K562 (cell line): ENCODE data around the gene ARHGAP28. TPM values are rescaled to one million over a fixed set of nuclear protein-coding genes. Genes with fewer than 3 reads are reported as not detected.

Source experiments
- ATAC-seq: fragments of 200-7000 bp; cut with Tn5 transposase; 3 replicates; pipeline ENCODE4 v1.9.1; 2020; ENCODE audit warnings: moderate library complexity
- BruUV-seq: library from RNA; stranded (reverse); fragments of 400-500 nt; replicated peaks from 2 replicates; lab custom pipeline; 2021; lab: Mats Ljungman, UMichigan
- CTCF ChIA-PET: fragments of 300-600 bp; formaldehyde crosslinking; extraction: SDS; loops from one replicate; lab custom pipeline; 2021; ENCODE audit warnings: low intra/inter-chr PET ratio; lab: Yijun Ruan, JAX
- POLR2A ChIA-PET: fragments of 300-600, 350-650 bp; sonication (Branson Sonifier 250); formaldehyde crosslinking; extraction: SDS; loops from one replicate; lab custom pipeline; 2021; ENCODE audit warnings: antibody characterized with exemption, inconsistent platforms; lab: Yijun Ruan, JAX
- DNase-seq, 4 experiments: peaks; one replicate each; pipeline versions ENCODE4 v3.0.0 to v3.0.0-alpha.2; 2011 to 2018; ENCODE audit warnings: low spot score in 3 of 4, mixed read lengths in 3 of 4; ENCODE audit errors: extremely low read depth in 1 of 4
- FAIRE-seq: peaks from 2 replicates; lab custom pipeline; 2011; peaks lifted over from hg19 to GRCh38; lab: Jason Lieb, UNC
- H2AFZ ChIP-seq: 2 replicates; pipeline ENCODE4 v1.6.0; 2011; ENCODE audit warnings: low read depth, low read length, control low read depth, inconsistent platforms
- H3K27ac ChIP-seq: fragments of 200-600 bp; 3 replicates; pipeline ENCODE4 v1.8.0; 2011; ENCODE audit warnings: low read depth, mild to moderate bottlenecking, control low read depth, inconsistent platforms, low read length, moderate library complexity, mixed read lengths; ENCODE audit errors: extremely low read depth
- H3K27me3 ChIP-seq, 2 experiments: fragments of 300-600 bp in 1 of 2; 2 replicates in 1 of 2; 3 replicates in 1 of 2; pipeline versions ENCODE4 v1.6.0 to v1.8.0; 2011; ENCODE audit warnings: inconsistent platforms in 2 of 2, low read length in 2 of 2, mild to moderate bottlenecking in 1 of 2, mixed read lengths in 1 of 2, moderate library complexity in 1 of 2; ENCODE audit not compliant: control insufficient read depth in 2 of 2, insufficient read depth in 2 of 2
- H3K36me3 ChIP-seq: fragments of 300-600 bp; 3 replicates; pipeline ENCODE4 v1.8.0; 2011; ENCODE audit warnings: mild to moderate bottlenecking, low read length, inconsistent platforms; ENCODE audit not compliant: control insufficient read depth, insufficient read depth
- H3K4me1 ChIP-seq, 2 experiments: fragments of 200-600 bp in 1 of 2; replicated peaks in 1 of 2; 2 replicates in 1 of 2; 3 replicates in 1 of 2; pipeline versions ENCODE4 v1.5.1 to v1.8.0; 2011; ENCODE audit warnings: inconsistent platforms in 2 of 2, low read length in 2 of 2, mild to moderate bottlenecking in 1 of 2, mixed read lengths in 1 of 2, moderate library complexity in 1 of 2; ENCODE audit not compliant: control insufficient read depth in 2 of 2, insufficient read depth in 2 of 2
- H3K4me2 ChIP-seq: 2 replicates; pipeline ENCODE4 v1.6.1; 2011; ENCODE audit warnings: low read length, control low read depth, inconsistent platforms, mixed read lengths; ENCODE audit not compliant: insufficient read depth
- H3K4me3 ChIP-seq: fragments of 200-600 bp; sonication (generic), shearing (Covaris generic); 2 replicates; pipeline ENCODE4 v1.5.1; 2016; ENCODE audit warnings: control low read depth, inconsistent platforms
- H3K79me2 ChIP-seq: fragments of 200-600 bp; 3 replicates; pipeline ENCODE4 v1.8.0; 2011; ENCODE audit warnings: low read length, inconsistent platforms; ENCODE audit not compliant: control insufficient read depth, insufficient read depth
- H3K9ac ChIP-seq, 2 experiments: 2 replicates each; pipeline versions ENCODE4 v1.6.0 to v1.6.1; 2011; ENCODE audit warnings: low read depth in 2 of 2, low read length in 2 of 2, control low read depth in 1 of 2, inconsistent platforms in 1 of 2, mild to moderate bottlenecking in 1 of 2, mixed read lengths in 1 of 2; ENCODE audit not compliant: insufficient read depth in 1 of 2
- H3K9me1 ChIP-seq: one replicate; pipeline ENCODE4 v1.6.0; 2011; ENCODE audit warnings: inconsistent platforms, mild to moderate bottlenecking, low read length, moderate library complexity; ENCODE audit not compliant: control insufficient read depth, insufficient read depth
- H3K9me3 ChIP-seq: replicated peaks from 2 replicates; pipeline ENCODE4 v1.5.1; 2011; ENCODE audit warnings: low read depth, low read length, inconsistent platforms; ENCODE audit not compliant: control insufficient read depth, insufficient read depth
- H4K20me1 ChIP-seq: replicated peaks from 2 replicates; pipeline ENCODE4 v1.6.1; 2011; ENCODE audit warnings: low read length, inconsistent platforms, mixed read lengths; ENCODE audit not compliant: control insufficient read depth, insufficient read depth
- BRCA1 ChIP-seq, 2 experiments: fragments of 450-650 bp in 1 of 2; sonication (generic) in 1 of 2; formaldehyde crosslinking in 1 of 2; IDR thresholded peaks; 2 replicates each; pipeline versions ENCODE4 v1.5.0 to v1.6.1; 2017 to 2020; ENCODE audit warnings: mild to moderate bottlenecking in 1 of 2, missing genetic modification reagents in 1 of 2
- EZH2 ChIP-seq: IDR thresholded peaks from 2 replicates; pipeline ENCODE4 v1.6.1; 2012; ENCODE audit warnings: low read depth, mild to moderate bottlenecking, inconsistent platforms, low read length, borderline replicate concordance
- FUS ChIP-seq: fragments of 200-400 bp; formaldehyde crosslinking; optimal IDR thresholded peaks from 2 replicates; pipeline ENCODE3; 2017; ENCODE audit warnings: low read depth, low read length
- ILK ChIP-seq: fragments of 450-650 bp; IDR thresholded peaks from 2 replicates; pipeline ENCODE4 v1.6.1; 2016; ENCODE audit warnings: missing genetic modification characterization, low read depth, mild to moderate bottlenecking, missing compliant biosample characterization, moderate library complexity, borderline replicate concordance
- KAT7 ChIP-seq: sonication (generic); formaldehyde crosslinking; IDR thresholded peaks from 2 replicates; pipeline ENCODE4 v1.8.0; 2022; ENCODE audit warnings: missing genetic modification reagents, mild to moderate bottlenecking, borderline replicate concordance
- KLF1 ChIP-seq: fragments of 450-650 bp; IDR thresholded peaks from 2 replicates; pipeline ENCODE4 v1.6.1; 2016; ENCODE audit warnings: missing genetic modification characterization, missing compliant biosample characterization
- MTF1 ChIP-seq: fragments of 250-450 bp; sonication (Bioruptor Pico); IDR thresholded peaks from 2 replicates; pipeline ENCODE4 v1.9.0; 2021; ENCODE audit warnings: moderate library complexity, mild to moderate bottlenecking, inconsistent platforms, borderline replicate concordance
- RUNX1 ChIP-seq: sonication (generic); IDR thresholded peaks from 2 replicates; pipeline ENCODE4 v1.6.1; 2016; ENCODE audit warnings: antibody characterized with exemption, low read depth
- ZNF184 ChIP-seq: sonication (generic); formaldehyde crosslinking; IDR thresholded peaks from 2 replicates; pipeline ENCODE4 v1.5.0; 2020; ENCODE audit warnings: missing genetic modification reagents
- ZNF444 ChIP-seq: fragments of 250-450 bp; sonication (Bioruptor Pico); IDR thresholded peaks from 2 replicates; pipeline ENCODE4 v1.4.0; 2020; ENCODE audit warnings: mild to moderate bottlenecking, moderate library complexity
- WGBS: fragments of 100-300 bp; shearing (Covaris generic); methylation state at CpG from one replicate; pipeline ENCODE4 v1.1.6; 2016; ENCODE audit warnings: low coverage, mixed read lengths; ENCODE audit not compliant: insufficient coverage; ENCODE audit errors: missing lambda C conversion rate; 5-methylcytosine and 5-hydroxymethylcytosine counted together
- in situ Hi-C: fragments of 300-500 bp; cut with MboI; formaldehyde crosslinking; loops from 4 replicates; pipeline ENCODE4 v1.15.0; 2018; ENCODE audit warnings: inconsistent platforms, mixed read lengths
- intact Hi-C: fragments of 100-400 bp; cut with micrococcal nuclease; formaldehyde crosslinking; loops from 2 replicates; pipeline ENCODE4 v1.14.2; 2022
- polyA plus RNA-seq, 8 experiments: library from polyadenylated mRNA; depleted of rRNA in 4 of 8; stranded (reverse) in 5 of 8; unstranded in 3 of 8; fragments of >200 nt; fragmentation: Nextera tagmentation in 2 of 8; fragmentation: Illumina TruSeq in 1 of 8; extraction: Ambion mirVana in 2 of 8; extraction: Trizol in 1 of 8; gene quantifications; 2 replicates each; pipeline versions ENCODE4 v1.2.1 to v1.2.3, GENCODE V29; 2011 to 2014; ENCODE audit warnings: inconsistent platforms in 1 of 8, missing spikeins in 1 of 8
- total RNA-seq, 7 experiments: library from RNA; depleted of rRNA in 6 of 7; stranded (reverse); fragments of >200 nt in 6 of 7; fragmentation: Illumina TruSeq in 2 of 7; extraction: Trizol in 2 of 7; gene quantifications; 2 replicates each; pipeline versions ENCODE4 v1.2.1 to v1.2.3, GENCODE V29; 2011 to 2021; ENCODE audit warnings: low replicate concordance in 1 of 7

Gene ARHGAP28
- total and polyA plus RNA-seq, 9 of the 15 experiments (the other 6 are each of a cell fraction or from before 2014, with no cell fraction given): 0.93 to 5.9 (median 5.0) TPM

DNA sequence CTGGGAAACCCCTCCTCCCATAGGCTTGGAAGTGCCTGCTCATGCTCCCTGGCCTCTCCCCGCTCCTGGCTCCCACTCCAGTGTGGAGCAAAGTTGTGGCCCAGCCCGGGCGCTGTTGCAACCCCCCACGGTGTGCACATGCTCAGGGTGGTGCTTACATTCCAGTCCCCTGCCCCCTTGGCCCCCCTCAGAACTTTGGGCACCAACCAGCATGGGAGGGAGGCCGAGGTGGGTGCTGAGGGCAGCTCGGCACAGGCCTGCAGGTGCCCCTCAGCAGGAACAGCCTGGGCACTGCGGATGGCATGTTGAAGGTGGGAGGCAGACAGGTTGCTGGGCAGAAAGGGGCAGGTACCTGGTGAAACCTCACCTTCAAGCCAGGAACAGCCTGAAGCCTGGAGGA lies 125.3 kb downstream of the ARHGAP28 start:
- no peak overlapping the region for H3K4me3 ChIP-seq
- H3K27me3 ChIP-seq: no peaks in the 10 kb centered on the region
- no peaks in the 10 kb centered on the region for H4K20me1 ChIP-seq
- no TSS peak for BruUV-seq
- ATAC-seq (no peak), DNase-seq (no peak)
- peaks cover 0 to 9% of the 10 kb centered on the region in 2 experiments; a peak in 1 of 5 replicates for H3K4me1 ChIP-seq
- no peaks in the 10 kb centered on the region for H3K9me1 ChIP-seq
- H3K9me3 ChIP-seq: no peaks in the 10 kb centered on the region
- CTCF ChIA-PET: no interaction called here
- H3K4me2 ChIP-seq: no peak overlapping the region
- TF ChIP-seq FUS (no peak), ZNF444 (CRISPR knock-in tag) (no peak), EZH2 (no peak), KLF1 (tag) (no peak), ILK (tag) (no peak), KAT7 (CRISPR knock-in tag) (no peak), BRCA1 (IDR thresholded peaks at IDR 0.05) (no peak), BRCA1 (CRISPR knock-in tag; IDR thresholded peaks at IDR 0.05) (no peak), RUNX1 (no peak), MTF1 (CRISPR knock-in tag) (no peak), ZNF184 (no peak)
- TF ChIP-seq, all 486 proteins: peak for 0
- WGBS: 2% methylated on average over 7 of the region's 7 CpGs
- no peak for FAIRE-seq
- Histone ChIP-seq H3K36me3 (no peaks in the 10 kb centered on the region), H2AFZ (no peak overlapping the region), H3K9ac (no peak overlapping the region), H3K79me2 (no peaks in the 10 kb centered on the region), H3K27ac (no peak overlapping the region)
- POLR2A ChIA-PET: interaction anchor here (0.8 kb wide), 1 partner anchor 1033 kb away, joined by 4 read pairs; no protein-coding TSS in a partner anchor
- in situ Hi-C loops (no loop called here), intact Hi-C loops (no loop called here)
